Natural killer cell (primary cell): Measurements from ENCODE around the gene NFASC. TPM values are rescaled to one million over a fixed set of nuclear protein-coding genes. Genes with fewer than 3 reads are reported as not detected.

Source experiments
- ATAC-seq, 3 donors: fragments of 150-1000 bp in 2 of 3; fragments of 200-7000 bp in 1 of 3; cut with Tn5 transposase; 1 replicate in 1 of 3; 2 replicates in 2 of 3; pipeline ENCODE4 v1.10.0; 2021; ENCODE audit warnings: mild to moderate bottlenecking in 2 of 3, moderate library complexity in 2 of 3
- DNase-seq, 2 donors: peaks; one replicate each; pipeline versions ENCODE4 v3.0.0 to v3.0.0-alpha.2; 2013 to 2021; ENCODE audit warnings: mixed read lengths in 1 of 2
- H3K27ac ChIP-seq: one replicate; pipeline ENCODE4 v1.5.1; 2013; ENCODE audit warnings: mild to moderate bottlenecking, low read length
- H3K27me3 ChIP-seq: one replicate; pipeline ENCODE4 v1.6.1; 2013; ENCODE audit warnings: low read length; ENCODE audit not compliant: control insufficient read depth, insufficient read depth
- H3K36me3 ChIP-seq: one replicate; pipeline ENCODE4 v1.6.1; 2013; ENCODE audit warnings: low read length; ENCODE audit not compliant: control insufficient read depth, insufficient read depth
- H3K4me1 ChIP-seq: one replicate; pipeline ENCODE4 v1.6.1; 2013; ENCODE audit warnings: low read length; ENCODE audit not compliant: control insufficient read depth, insufficient read depth
- H3K4me3 ChIP-seq: one replicate; pipeline ENCODE4 v1.5.1; 2013; ENCODE audit warnings: low read length
- H3K9me3 ChIP-seq: one replicate; pipeline ENCODE4 v1.6.1; 2013; ENCODE audit warnings: low read length; ENCODE audit not compliant: control insufficient read depth, insufficient read depth
- H3K27ac Mint-ChIP-seq, 2 donors: one replicate each; pipeline ENCODE4 v1.8.0; 2022; ENCODE audit warnings: mild to moderate bottlenecking in 2 of 2, mixed read lengths in 2 of 2, moderate library complexity in 1 of 2
- H3K27me3 Mint-ChIP-seq, 2 donors: one replicate each; pipeline ENCODE4 v1.8.0; 2022; ENCODE audit warnings: low read depth in 2 of 2, mixed read lengths in 2 of 2
- H3K36me3 Mint-ChIP-seq: one replicate; pipeline ENCODE4 v1.8.0; 2022; ENCODE audit warnings: mixed read lengths
- H3K4me1 Mint-ChIP-seq, 2 donors: one replicate each; pipeline ENCODE4 v1.8.0; 2022; ENCODE audit warnings: mixed read lengths in 2 of 2
- H3K4me3 Mint-ChIP-seq: one replicate; pipeline ENCODE4 v1.8.0; 2022; ENCODE audit warnings: mild to moderate bottlenecking, moderate library complexity, mixed read lengths
- H3K9me3 Mint-ChIP-seq, 2 donors: one replicate each; pipeline ENCODE4 v1.8.0; 2022; ENCODE audit warnings: mixed read lengths in 2 of 2
- CTCF ChIP-seq: fragments of 200-600 bp; IDR thresholded peaks from one replicate; pipeline ENCODE4 v1.8.0; 2022; ENCODE audit warnings: antibody characterized with exemption
- whole genome bisulfite sequencing: methylation state at CpG from one replicate; pipeline ENCODE4 v1.1.7; 2013; ENCODE audit warnings: missing lambda C conversion rate; ENCODE audit not compliant: insufficient coverage; 5-methylcytosine and 5-hydroxymethylcytosine counted together
- intact Hi-C: fragments of 100-400 bp; cut with micrococcal nuclease; formaldehyde crosslinking; loops from one replicate; pipeline ENCODE4 v1.14.2; 2022
- total RNA-seq, 4 donors: library from RNA; stranded (reverse); fragments of 120-200 nt in 1 of 4; gene quantifications; one replicate each; pipeline versions ENCODE4 v1.2.3 to v1.2.4, GENCODE V29; 2013 to 2022

The NFASC gene
- total RNA-seq, 3 donors from 2014 or later (not counting 1 experiment from before 2014, with no cell fraction given), result 0.09 to 0.27 TPM; not detected in 1

- H3K27me3 Mint-ChIP-seq, result peaks cover 0 to 4% of the 10 kb centered on the region in 2 donors
- intact Hi-C loops, result no loop called here
- no peaks in the 10 kb centered on the region for H3K36me3 Mint-ChIP-seq
- no peak for ATAC-seq
- no peaks in the 10 kb centered on the region for H3K36me3 ChIP-seq
- no peaks in the 10 kb centered on the region for H3K4me1 Mint-ChIP-seq
- no peak overlapping the region for H3K4me3 Mint-ChIP-seq
- no peak overlapping the region for H3K4me3 ChIP-seq
- H3K9me3 Mint-ChIP-seq, result no peaks in the 10 kb centered on the region
- no peak overlapping the region for H3K27ac Mint-ChIP-seq
- no peak overlapping the region for H3K27ac ChIP-seq
- no peaks in the 10 kb centered on the region for H3K9me3 ChIP-seq
- no peaks in the 10 kb centered on the region for H3K4me1 ChIP-seq
- WGBS, result 94% methylated on average over 14 of the region's 14 CpGs
- H3K27me3 ChIP-seq, result no peaks in the 10 kb centered on the region
- no peak for DNase-seq
- no peak for TF ChIP-seq CTCF
Observed at GRCh38 chr1:205001162-205001561, 130.5 kb downstream of the NFASC start.

GRCh38 chr1:205002705-205003104 lies 132.0 kb downstream of the NFASC start:
- Mint-ChIP-seq H3K36me3 (no peaks in the 10 kb centered on the region), H3K9me3 (no peaks in the 10 kb centered on the region), H3K4me3 (no peak overlapping the region), H3K4me1 (no peaks in the 10 kb centered on the region), H3K27me3 (peaks cover 0 to 11% of the 10 kb centered on the region in 2 donors), H3K27ac (no peak overlapping the region)
- no peak for TF ChIP-seq CTCF
- Histone ChIP-seq H3K27me3 (no peaks in the 10 kb centered on the region), H3K4me3 (no peak overlapping the region), H3K36me3 (no peaks in the 10 kb centered on the region), H3K4me1 (no peaks in the 10 kb centered on the region), H3K9me3 (no peaks in the 10 kb centered on the region), H3K27ac (no peak overlapping the region)
- intact Hi-C loops, result no loop called here
- 88% methylated on average over 7 of the region's 7 CpGs for WGBS
- ATAC-seq, result no peak
- no peak for DNase-seq

- DNase-seq (no peak), ATAC-seq (no peak)
- H3K4me3 Mint-ChIP-seq, result no peak overlapping the region
- intact Hi-C loops, result no loop called here
- Histone ChIP-seq H3K4me3 (no peak overlapping the region), H3K4me1 (no peaks in the 10 kb centered on the region), H3K27ac (no peak overlapping the region), H3K36me3 (no peaks in the 10 kb centered on the region), H3K27me3 (no peaks in the 10 kb centered on the region), H3K9me3 (no peaks in the 10 kb centered on the region)
- TF ChIP-seq CTCF, result no peak
- no peaks in the 10 kb centered on the region for H3K4me1 Mint-ChIP-seq
- no peaks in the 10 kb centered on the region for H3K9me3 Mint-ChIP-seq
- WGBS, result 83% methylated on average over 10 of the region's 10 CpGs
- peaks cover 0 to 11% of the 10 kb centered on the region in 2 donors for H3K27me3 Mint-ChIP-seq
- H3K27ac Mint-ChIP-seq, result no peak overlapping the region
- no peaks in the 10 kb centered on the region for H3K36me3 Mint-ChIP-seq
Observed at GRCh38 chr1:205003358-205004131, 132.9 kb downstream of the NFASC start.

- Mint-ChIP-seq H3K9me3 (no peaks in the 10 kb centered on the region), H3K36me3 (no peaks in the 10 kb centered on the region), H3K27me3 (peaks cover 0 to 11% of the 10 kb centered on the region in 2 donors), H3K4me1 (no peaks in the 10 kb centered on the region), H3K4me3 (no peak overlapping the region), H3K27ac (no peak overlapping the region)
- Histone ChIP-seq H3K27ac (no peak overlapping the region), H3K4me1 (no peaks in the 10 kb centered on the region), H3K9me3 (no peaks in the 10 kb centered on the region), H3K27me3 (no peaks in the 10 kb centered on the region), H3K36me3 (no peaks in the 10 kb centered on the region), H3K4me3 (no peak overlapping the region)
- 25% methylated on average over 2 of the region's 3 CpGs for WGBS
- no peak for TF ChIP-seq CTCF
- no peak for DNase-seq
- no peak for ATAC-seq
- intact Hi-C loops, result no loop called here
Observed at GRCh38 chr1:205004351-205004750, 133.7 kb downstream of the NFASC start.
